Kidney (tissue), 14 donors: ENCODE results near the gene SRGAP3. TPM values are rescaled to one million over a fixed set of nuclear protein-coding genes. Genes with fewer than 3 reads are reported as not detected.

ENCODE experiments used
- DNase-seq, 5 donors: peaks; one replicate each; pipeline ENCODE4 v3.0.0-alpha.2; 2013 to 2020
- FAIRE-seq: peaks from 2 replicates; lab custom pipeline; 2012; peaks lifted over from hg19 to GRCh38; lab: Jason Lieb, UNC
- H3K27ac ChIP-seq, 2 donors: one replicate each; pipeline ENCODE4 v1.7.0; 2013; ENCODE audit warnings: low read depth in 2 of 2, low read length in 2 of 2, inconsistent platforms in 1 of 2
- H3K27me3 ChIP-seq: one replicate; pipeline ENCODE4 v1.7.1; 2013; ENCODE audit warnings: low read length, inconsistent platforms; ENCODE audit not compliant: control insufficient read depth, insufficient read depth
- H3K36me3 ChIP-seq, 3 donors: one replicate each; pipeline versions ENCODE4 v1.7.0 to v1.7.1; 2013; ENCODE audit warnings: low read length in 3 of 3, control low read depth in 1 of 3, inconsistent platforms in 1 of 3; ENCODE audit not compliant: insufficient read depth in 3 of 3, control insufficient read depth in 2 of 3
- H3K4me1 ChIP-seq, 3 donors: one replicate each; pipeline versions ENCODE4 v1.7.0 to v1.7.1; 2013; ENCODE audit warnings: low read length in 3 of 3, inconsistent platforms in 1 of 3, low read depth in 1 of 3; ENCODE audit not compliant: control insufficient read depth in 2 of 3, insufficient read depth in 2 of 3
- H3K4me3 ChIP-seq, 3 donors: one replicate each; pipeline versions ENCODE4 v1.7.0 to v1.8.1; 2013; ENCODE audit warnings: low read length in 3 of 3, control low read depth in 1 of 3, inconsistent platforms in 1 of 3
- H3K9ac ChIP-seq, 3 donors: one replicate each; pipeline versions ENCODE4 v1.7.0 to v1.7.1; 2013; ENCODE audit warnings: low read length in 3 of 3, control low read depth in 1 of 3, inconsistent platforms in 1 of 3
- H3K9me3 ChIP-seq, 3 donors: one replicate each; pipeline versions ENCODE4 v1.7.0 to v1.7.1; 2013; ENCODE audit warnings: low read length in 3 of 3, control low read depth in 1 of 3, inconsistent platforms in 1 of 3; ENCODE audit not compliant: control insufficient read depth in 2 of 3, insufficient read depth in 1 of 3
- intact Hi-C: fragments of 100-400 bp; cut with DNase I; formaldehyde crosslinking; loops from one replicate; pipeline ENCODE4 v1.11.1; 2022
- polyA plus RNA-seq: library from polyadenylated mRNA; stranded (reverse); fragments of 350-450 nt; fragmentation: Illumina TruSeq; extraction: RNeasy Lipid Tissue Mini Kit (QIAGEN cat#74804); gene quantifications from one replicate; pipeline ENCODE4 v1.2.3, GENCODE V29; 2014; ENCODE audit warnings: low read depth, low replicate concordance; ENCODE audit not compliant: insufficient read depth
- total RNA-seq: library from RNA; stranded (reverse); fragmentation: NEBNext Ultra II Directional; extraction: Animal tissue kit (Norgen Biotek cat#: 25700); gene quantifications from one replicate; pipeline ENCODE4 v1.2.1, GENCODE V29; 2021
- TF ChIP-seq, protein P1 (sequence below): IDR thresholded peaks from 3 replicates; pipeline ENCODE4 v1.5.1; 2012; ENCODE audit warnings: mild to moderate bottlenecking, moderate library complexity, borderline replicate concordance; ENCODE audit not compliant: insufficient read depth; ENCODE audit errors: extremely low read depth
- donor health status: control.
- donor health status: control.
- donor health status: control.
- donor health status: control.
- donor health status: control.
- donor health status: DM: yes; HTN: yes; CAD: no.
- donor health status: Normal renal cell carcinoma (clear cell type).

Gene SRGAP3
- total and polyA plus RNA-seq, 2 donors from 2014 or later, result 4.1 to 24.3 TPM

- TF ChIP-seq, protein P1, sequence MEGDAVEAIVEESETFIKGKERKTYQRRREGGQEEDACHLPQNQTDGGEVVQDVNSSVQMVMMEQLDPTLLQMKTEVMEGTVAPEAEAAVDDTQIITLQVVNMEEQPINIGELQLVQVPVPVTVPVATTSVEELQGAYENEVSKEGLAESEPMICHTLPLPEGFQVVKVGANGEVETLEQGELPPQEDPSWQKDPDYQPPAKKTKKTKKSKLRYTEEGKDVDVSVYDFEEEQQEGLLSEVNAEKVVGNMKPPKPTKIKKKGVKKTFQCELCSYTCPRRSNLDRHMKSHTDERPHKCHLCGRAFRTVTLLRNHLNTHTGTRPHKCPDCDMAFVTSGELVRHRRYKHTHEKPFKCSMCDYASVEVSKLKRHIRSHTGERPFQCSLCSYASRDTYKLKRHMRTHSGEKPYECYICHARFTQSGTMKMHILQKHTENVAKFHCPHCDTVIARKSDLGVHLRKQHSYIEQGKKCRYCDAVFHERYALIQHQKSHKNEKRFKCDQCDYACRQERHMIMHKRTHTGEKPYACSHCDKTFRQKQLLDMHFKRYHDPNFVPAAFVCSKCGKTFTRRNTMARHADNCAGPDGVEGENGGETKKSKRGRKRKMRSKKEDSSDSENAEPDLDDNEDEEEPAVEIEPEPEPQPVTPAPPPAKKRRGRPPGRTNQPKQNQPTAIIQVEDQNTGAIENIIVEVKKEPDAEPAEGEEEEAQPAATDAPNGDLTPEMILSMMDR, result no peak
- H3K9me3 ChIP-seq, result no peaks in the 10 kb centered on the region
- no peak overlapping the region for H3K9ac ChIP-seq
- no peak overlapping the region for H3K4me3 ChIP-seq
- no peaks in the 10 kb centered on the region for H3K4me1 ChIP-seq
- intact Hi-C loops, result no loop called here
- no peaks in the 10 kb centered on the region for H3K36me3 ChIP-seq
- DNase-seq (no peak), FAIRE-seq (no peak)
- H3K27ac ChIP-seq, result no peak overlapping the region
- no peaks in the 10 kb centered on the region for H3K27me3 ChIP-seq
These were observed 35.3 kb downstream of the SRGAP3 start for GRCh38 chr3:9214185-9214584.

GRCh38 chr3:9213019-9213634 lies 36.3 kb downstream of the SRGAP3 start:
- no peak for FAIRE-seq
- TF ChIP-seq, protein P1, result no peak

GRCh38 chr3:9211155-9211950 lies 38.1 kb downstream of the SRGAP3 start:
- intact Hi-C loops, result no loop called here
- no peak for FAIRE-seq
- H3K36me3 ChIP-seq, result no peaks in the 10 kb centered on the region

More at GRCh38 chr3:9213019-9213634, 36.3 kb downstream of the SRGAP3 start:
- Histone ChIP-seq H3K27ac (no peak overlapping the region), H3K4me1 (no peaks in the 10 kb centered on the region), H3K27me3 (no peaks in the 10 kb centered on the region), H3K9ac (no peak overlapping the region), H3K36me3 (no peaks in the 10 kb centered on the region), H3K9me3 (no peaks in the 10 kb centered on the region), H3K4me3 (no peak overlapping the region)
- intact Hi-C loops, result no loop called here
- no peak for DNase-seq

More at GRCh38 chr3:9211155-9211950, 38.1 kb downstream of the SRGAP3 start:
- Histone ChIP-seq H3K9me3 (no peaks in the 10 kb centered on the region), H3K9ac (no peak overlapping the region), H3K4me3 (no peak overlapping the region), H3K27ac (no peak overlapping the region), H3K27me3 (no peaks in the 10 kb centered on the region), H3K4me1 (no peaks in the 10 kb centered on the region)
- TF ChIP-seq, protein P1, result no peak
- DNase-seq, result no peak
